WTC11 (cell line): ENCODE measurements around the gene UBXN4. TPM values are rescaled to one million over a fixed set of nuclear protein-coding genes. Genes with fewer than 3 reads are reported as not detected.
"Not testable (repeated sequence)": the region's sequence is repeated elsewhere in the genome, so short reads cannot be mapped to it uniquely, and the experiment has no call there.

Experiments
- ATAC-seq: fragments of 200-7000 bp; cut with Tn5 transposase; 2 replicates; pipeline ENCODE4 v1.10.0; 2021; ENCODE audit warnings: mild to moderate bottlenecking, moderate library complexity
- CTCF ChIA-PET: fragments of 300-600 bp; sonication (Branson Sonifier 250); formaldehyde crosslinking; loops from one replicate; lab custom pipeline; 2021; ENCODE audit warnings: antibody characterized with exemption; lab: Charles Lee
- POLR2A ChIA-PET: fragments of 350-600 bp; sonication (Branson Sonifier 250); formaldehyde crosslinking; loops from one replicate; lab custom pipeline; 2021; ENCODE audit warnings: antibody characterized with exemption; lab: Charles Lee
- DNase-seq: peaks from one replicate; pipeline ENCODE4 v3.0.0; 2021; ENCODE audit warnings: low spot score
- H3K27ac Mint-ChIP-seq: 2 replicates; pipeline ENCODE4 v1.8.0; 2021; ENCODE audit warnings: mixed read lengths
- H3K27me3 Mint-ChIP-seq: 2 replicates; pipeline ENCODE4 v1.8.0; 2021; ENCODE audit warnings: low read depth, mild to moderate bottlenecking, moderate library complexity, mixed read lengths
- H3K36me3 Mint-ChIP-seq: 2 replicates; pipeline ENCODE4 v1.8.0; 2021; ENCODE audit warnings: mixed read lengths
- H3K4me1 Mint-ChIP-seq: 2 replicates; pipeline ENCODE4 v1.8.0; 2022; ENCODE audit warnings: mixed read lengths
- H3K4me3 Mint-ChIP-seq: 2 replicates; pipeline ENCODE4 v1.8.0; 2021; ENCODE audit warnings: mild to moderate bottlenecking, moderate library complexity, mixed read lengths
- H3K9me3 Mint-ChIP-seq: 2 replicates; pipeline ENCODE4 v1.8.0; 2021; ENCODE audit warnings: mixed read lengths
- CBFB ChIP-seq: sonication (generic); formaldehyde crosslinking; IDR thresholded peaks from 2 replicates; pipeline ENCODE4 v1.8.1; 2022; ENCODE audit warnings: mild to moderate bottlenecking, low read depth, missing genetic modification reagents
- ELF4 ChIP-seq: sonication (generic); formaldehyde crosslinking; IDR thresholded peaks from 2 replicates; pipeline ENCODE4 v1.8.1; 2022; ENCODE audit warnings: low read depth, mild to moderate bottlenecking, moderate library complexity, missing genetic modification reagents
- ESRRA ChIP-seq: sonication (generic); formaldehyde crosslinking; IDR thresholded peaks from 2 replicates; pipeline ENCODE4 v1.8.1; 2022; ENCODE audit warnings: mild to moderate bottlenecking, missing genetic modification reagents, borderline replicate concordance
- FOXK1 ChIP-seq: sonication (generic); formaldehyde crosslinking; IDR thresholded peaks from 2 replicates; pipeline ENCODE4 v1.8.0; 2022; ENCODE audit warnings: mild to moderate bottlenecking, moderate library complexity, missing genetic modification reagents
- KAT7 ChIP-seq: sonication (generic); formaldehyde crosslinking; IDR thresholded peaks from 2 replicates; pipeline ENCODE4 v1.8.1; 2023; ENCODE audit warnings: missing genetic modification reagents, mild to moderate bottlenecking, borderline replicate concordance
- MXD4 ChIP-seq: fragments of 250-450 bp; sonication (Bioruptor Pico); IDR thresholded peaks from 2 replicates; pipeline ENCODE4 v1.8.0; 2021; ENCODE audit warnings: mild to moderate bottlenecking, moderate library complexity, borderline replicate concordance
- MYBL2 ChIP-seq: sonication (generic); formaldehyde crosslinking; IDR thresholded peaks from 2 replicates; pipeline ENCODE4 v1.8.1; 2023; ENCODE audit warnings: mild to moderate bottlenecking, moderate library complexity, missing genetic modification reagents
- SP1 ChIP-seq: sonication (generic); formaldehyde crosslinking; conservative IDR thresholded peaks from 2 replicates; pipeline ENCODE4 v1.8.1; 2022; ENCODE audit warnings: missing genetic modification reagents
- TEAD1 ChIP-seq: sonication (generic); formaldehyde crosslinking; IDR thresholded peaks from 2 replicates; pipeline ENCODE4 v1.8.0; 2022; ENCODE audit warnings: mild to moderate bottlenecking, missing genetic modification reagents
- TP53 ChIP-seq: sonication (generic); formaldehyde crosslinking; IDR thresholded peaks from 2 replicates; pipeline ENCODE4 v1.8.1; 2023; ENCODE audit warnings: mild to moderate bottlenecking, missing genetic modification reagents
- ZNF263 ChIP-seq: sonication (generic); formaldehyde crosslinking; IDR thresholded peaks from 2 replicates; pipeline ENCODE4 v1.8.1; 2022; ENCODE audit warnings: low read depth, mild to moderate bottlenecking, moderate library complexity, missing genetic modification reagents
- total RNA-seq: library from RNA; stranded (reverse); gene quantifications from 3 replicates; pipeline ENCODE4 v1.2.3, GENCODE V29; 2021
- TF ChIP-seq, protein P1 (sequence below): fragments of 250-450 bp; sonication (Bioruptor Pico); IDR thresholded peaks from 2 replicates; pipeline ENCODE4 v1.8.0; 2021; ENCODE audit warnings: mild to moderate bottlenecking
- TF ChIP-seq, protein P2 (sequence below): fragments of 250-450 bp; sonication (Bioruptor Pico); IDR thresholded peaks from 2 replicates; pipeline ENCODE4 v1.9.0; 2021; ENCODE audit warnings: mild to moderate bottlenecking
- TF ChIP-seq, protein P3 (sequence below): sonication (generic); formaldehyde crosslinking; IDR thresholded peaks from 2 replicates; pipeline ENCODE4 v1.8.1; 2023; ENCODE audit warnings: mild to moderate bottlenecking, missing genetic modification reagents, borderline replicate concordance
- TF ChIP-seq, protein P4 (sequence below): fragments of 250-450 bp; sonication (Bioruptor Pico); conservative IDR thresholded peaks from 2 replicates; pipeline ENCODE4 v1.9.0; 2021; ENCODE audit warnings: mild to moderate bottlenecking

UBXN4 gene
- total RNA-seq, 1 experiment from 2014 or later, result 68.1 TPM

DNA sequence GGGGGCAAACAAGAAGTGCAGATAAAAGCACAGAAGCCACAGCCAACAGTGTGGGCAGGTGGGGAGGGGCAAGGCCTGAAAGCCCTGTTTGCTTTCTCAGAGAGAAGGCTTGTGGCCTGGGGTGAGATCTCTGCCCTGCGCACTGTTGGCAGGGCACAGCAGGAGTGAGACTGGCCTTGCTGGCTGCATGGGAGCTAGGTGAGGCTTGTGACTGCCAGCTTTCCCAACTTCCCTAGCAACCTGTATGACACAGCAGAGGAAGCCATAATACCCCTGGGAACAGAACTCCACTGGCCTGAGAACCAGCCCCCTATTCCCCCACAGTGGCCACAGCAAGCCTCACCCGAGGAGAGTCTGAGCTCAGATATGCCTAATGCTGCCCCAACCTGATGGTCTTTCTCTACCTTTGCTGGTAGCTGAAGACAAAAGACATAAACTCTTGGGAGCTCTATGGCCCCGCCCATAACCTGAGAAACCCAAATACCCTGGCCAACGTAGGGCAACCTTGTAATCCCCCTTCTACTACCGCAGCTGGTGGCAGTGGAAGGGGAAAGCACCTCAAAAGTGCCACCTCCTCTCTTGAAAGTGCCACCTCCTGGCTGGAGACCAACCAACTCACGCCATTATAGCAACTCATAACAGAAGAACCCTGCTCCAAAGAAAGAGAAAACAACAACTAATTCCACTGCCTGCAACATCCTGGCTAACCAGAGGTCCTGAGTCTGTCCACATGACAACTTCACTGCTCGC is 50.9 kb downstream of the UBXN4 start:
- Mint-ChIP-seq H3K27me3 (no peaks in the 10 kb centered on the region), H3K4me1 (peaks cover 3% of the 10 kb centered on the region; the same call in 1 of the 2 replicates), H3K36me3 (no peaks in the 10 kb centered on the region), H3K27ac (no peak overlapping the region), H3K9me3 (peaks cover 10% of the 10 kb centered on the region), H3K4me3 (no peak overlapping the region)
- DNase-seq, result no peak
- POLR2A ChIA-PET, result no interaction called here
- CTCF ChIA-PET, result interaction anchor here (0.9 kb wide), 1 partner anchor 804 kb away, joined by 4 read pairs; no protein-coding TSS in a partner anchor
- ATAC-seq, result no peak
- TF ChIP-seq SP1 (CRISPR knock-in tag), result no peak
- no peak for TF ChIP-seq ESRRA (CRISPR knock-in tag)
- TF ChIP-seq MXD4 (CRISPR knock-in tag), result no peak
- no peak for TF ChIP-seq KAT7 (CRISPR knock-in tag)
- no peak for TF ChIP-seq FOXK1
- TF ChIP-seq, protein P1, sequence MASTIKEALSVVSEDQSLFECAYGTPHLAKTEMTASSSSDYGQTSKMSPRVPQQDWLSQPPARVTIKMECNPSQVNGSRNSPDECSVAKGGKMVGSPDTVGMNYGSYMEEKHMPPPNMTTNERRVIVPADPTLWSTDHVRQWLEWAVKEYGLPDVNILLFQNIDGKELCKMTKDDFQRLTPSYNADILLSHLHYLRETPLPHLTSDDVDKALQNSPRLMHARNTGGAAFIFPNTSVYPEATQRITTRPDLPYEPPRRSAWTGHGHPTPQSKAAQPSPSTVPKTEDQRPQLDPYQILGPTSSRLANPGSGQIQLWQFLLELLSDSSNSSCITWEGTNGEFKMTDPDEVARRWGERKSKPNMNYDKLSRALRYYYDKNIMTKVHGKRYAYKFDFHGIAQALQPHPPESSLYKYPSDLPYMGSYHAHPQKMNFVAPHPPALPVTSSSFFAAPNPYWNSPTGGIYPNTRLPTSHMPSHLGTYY, result no peak
- TF ChIP-seq, protein P2, sequence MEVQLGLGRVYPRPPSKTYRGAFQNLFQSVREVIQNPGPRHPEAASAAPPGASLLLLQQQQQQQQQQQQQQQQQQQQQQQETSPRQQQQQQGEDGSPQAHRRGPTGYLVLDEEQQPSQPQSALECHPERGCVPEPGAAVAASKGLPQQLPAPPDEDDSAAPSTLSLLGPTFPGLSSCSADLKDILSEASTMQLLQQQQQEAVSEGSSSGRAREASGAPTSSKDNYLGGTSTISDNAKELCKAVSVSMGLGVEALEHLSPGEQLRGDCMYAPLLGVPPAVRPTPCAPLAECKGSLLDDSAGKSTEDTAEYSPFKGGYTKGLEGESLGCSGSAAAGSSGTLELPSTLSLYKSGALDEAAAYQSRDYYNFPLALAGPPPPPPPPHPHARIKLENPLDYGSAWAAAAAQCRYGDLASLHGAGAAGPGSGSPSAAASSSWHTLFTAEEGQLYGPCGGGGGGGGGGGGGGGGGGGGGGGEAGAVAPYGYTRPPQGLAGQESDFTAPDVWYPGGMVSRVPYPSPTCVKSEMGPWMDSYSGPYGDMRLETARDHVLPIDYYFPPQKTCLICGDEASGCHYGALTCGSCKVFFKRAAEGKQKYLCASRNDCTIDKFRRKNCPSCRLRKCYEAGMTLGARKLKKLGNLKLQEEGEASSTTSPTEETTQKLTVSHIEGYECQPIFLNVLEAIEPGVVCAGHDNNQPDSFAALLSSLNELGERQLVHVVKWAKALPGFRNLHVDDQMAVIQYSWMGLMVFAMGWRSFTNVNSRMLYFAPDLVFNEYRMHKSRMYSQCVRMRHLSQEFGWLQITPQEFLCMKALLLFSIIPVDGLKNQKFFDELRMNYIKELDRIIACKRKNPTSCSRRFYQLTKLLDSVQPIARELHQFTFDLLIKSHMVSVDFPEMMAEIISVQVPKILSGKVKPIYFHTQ (CRISPR knock-in tag), result no peak
- TF ChIP-seq TEAD1 (CRISPR knock-in tag), result no peak
- TF ChIP-seq TP53 (CRISPR knock-in tag), result no peak
- TF ChIP-seq, protein P3, sequence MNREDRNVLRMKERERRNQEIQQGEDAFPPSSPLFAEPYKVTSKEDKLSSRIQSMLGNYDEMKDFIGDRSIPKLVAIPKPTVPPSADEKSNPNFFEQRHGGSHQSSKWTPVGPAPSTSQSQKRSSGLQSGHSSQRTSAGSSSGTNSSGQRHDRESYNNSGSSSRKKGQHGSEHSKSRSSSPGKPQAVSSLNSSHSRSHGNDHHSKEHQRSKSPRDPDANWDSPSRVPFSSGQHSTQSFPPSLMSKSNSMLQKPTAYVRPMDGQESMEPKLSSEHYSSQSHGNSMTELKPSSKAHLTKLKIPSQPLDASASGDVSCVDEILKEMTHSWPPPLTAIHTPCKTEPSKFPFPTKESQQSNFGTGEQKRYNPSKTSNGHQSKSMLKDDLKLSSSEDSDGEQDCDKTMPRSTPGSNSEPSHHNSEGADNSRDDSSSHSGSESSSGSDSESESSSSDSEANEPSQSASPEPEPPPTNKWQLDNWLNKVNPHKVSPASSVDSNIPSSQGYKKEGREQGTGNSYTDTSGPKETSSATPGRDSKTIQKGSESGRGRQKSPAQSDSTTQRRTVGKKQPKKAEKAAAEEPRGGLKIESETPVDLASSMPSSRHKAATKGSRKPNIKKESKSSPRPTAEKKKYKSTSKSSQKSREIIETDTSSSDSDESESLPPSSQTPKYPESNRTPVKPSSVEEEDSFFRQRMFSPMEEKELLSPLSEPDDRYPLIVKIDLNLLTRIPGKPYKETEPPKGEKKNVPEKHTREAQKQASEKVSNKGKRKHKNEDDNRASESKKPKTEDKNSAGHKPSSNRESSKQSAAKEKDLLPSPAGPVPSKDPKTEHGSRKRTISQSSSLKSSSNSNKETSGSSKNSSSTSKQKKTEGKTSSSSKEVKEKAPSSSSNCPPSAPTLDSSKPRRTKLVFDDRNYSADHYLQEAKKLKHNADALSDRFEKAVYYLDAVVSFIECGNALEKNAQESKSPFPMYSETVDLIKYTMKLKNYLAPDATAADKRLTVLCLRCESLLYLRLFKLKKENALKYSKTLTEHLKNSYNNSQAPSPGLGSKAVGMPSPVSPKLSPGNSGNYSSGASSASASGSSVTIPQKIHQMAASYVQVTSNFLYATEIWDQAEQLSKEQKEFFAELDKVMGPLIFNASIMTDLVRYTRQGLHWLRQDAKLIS, result no peak
- no peak for TF ChIP-seq ZNF263
- TF ChIP-seq MYBL2 (CRISPR knock-in tag), result no peak
- TF ChIP-seq CBFB (CRISPR knock-in tag), result no peak
- TF ChIP-seq, protein P4, sequence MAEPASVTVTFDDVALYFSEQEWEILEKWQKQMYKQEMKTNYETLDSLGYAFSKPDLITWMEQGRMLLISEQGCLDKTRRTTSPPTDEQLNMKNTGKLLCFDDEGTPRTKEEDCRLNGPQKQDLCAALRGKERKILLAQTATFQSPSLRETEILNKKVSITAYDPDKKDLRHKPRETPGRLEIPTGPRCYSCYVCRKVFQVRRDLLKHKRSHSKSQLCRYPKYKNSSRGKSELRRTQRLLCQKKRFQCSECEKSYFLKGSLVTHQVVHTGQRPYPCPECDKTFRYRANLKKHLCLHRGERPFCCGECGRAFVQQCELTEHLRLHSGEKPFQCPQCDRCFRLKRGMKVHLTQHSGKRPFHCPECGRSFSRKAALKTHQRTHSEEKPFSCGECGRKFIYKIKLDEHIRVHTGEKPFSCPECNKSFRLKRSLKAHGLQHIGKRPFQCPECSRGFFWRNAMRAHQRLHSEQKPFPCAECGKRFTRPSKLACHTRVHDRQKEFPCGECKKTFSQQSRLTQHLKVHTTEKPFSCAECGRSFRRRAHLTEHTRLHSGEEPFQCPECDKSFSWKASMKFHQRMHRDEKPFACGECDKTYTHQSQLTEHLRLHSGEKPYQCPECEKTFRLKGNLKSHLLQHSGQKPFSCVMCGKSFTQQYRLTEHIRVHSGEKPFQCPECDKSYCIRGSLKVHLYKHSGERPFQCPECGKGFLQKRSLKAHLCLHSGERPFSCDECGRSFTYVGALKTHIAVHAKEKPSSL (CRISPR knock-in tag), result no peak
- no peak for TF ChIP-seq ELF4 (CRISPR knock-in tag)
- TF ChIP-seq, all 79 proteins: peak for 0

DNA sequence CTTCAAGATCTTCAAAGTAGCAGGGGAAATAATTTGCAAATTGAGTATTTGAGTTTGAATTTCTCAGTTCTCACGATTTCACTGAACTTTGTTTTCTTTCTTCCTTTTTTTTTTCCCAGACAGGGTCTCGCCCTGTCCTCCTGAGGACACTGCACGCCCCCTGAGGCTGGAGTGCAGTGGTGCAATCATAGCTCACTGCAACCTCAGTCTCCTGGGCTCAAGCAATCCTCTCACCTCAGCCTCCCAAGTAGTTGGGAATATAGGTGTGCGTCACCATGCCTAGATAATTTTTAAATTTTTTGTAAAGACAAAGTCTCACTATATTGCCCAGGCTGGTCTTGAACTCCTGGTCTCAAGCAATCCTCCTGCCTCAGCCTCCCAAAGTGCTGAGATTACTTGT is 54.0 kb downstream of the UBXN4 start:
- ATAC-seq, H3K4me3 Mint-ChIP-seq, H3K4me1 Mint-ChIP-seq, H3K27me3 Mint-ChIP-seq, H3K27ac Mint-ChIP-seq, DNase-seq: not testable (repeated sequence)
- Mint-ChIP-seq H3K36me3 (peaks cover 11% of the 10 kb centered on the region), H3K9me3 (peaks cover 25% of the 10 kb centered on the region)
- CTCF ChIA-PET, result interaction anchor here (0.6 to 1.5 kb wide), 3 partner anchors 10 to 51 kb away, joined by 3 to 4 read pairs (median 3); no protein-coding TSS in a partner anchor
- POLR2A ChIA-PET, result interaction anchor here (0.6 kb wide), 1 partner anchor 87 kb away, joined by 3 read pairs; no protein-coding TSS in a partner anchor
